H7 (cell line): ENCODE results near the gene NCOA6. TPM values are rescaled to one million over a fixed set of nuclear protein-coding genes. Genes with fewer than 3 reads are reported as not detected.
A peak's percentile ranks its signal among the peaks of the same experiment; 100 is the strongest.

Experiments used
- DNase-seq: peaks from one replicate; pipeline ENCODE4 v3.0.0; 2012
- H3K27me3 ChIP-seq: 2 replicates; pipeline ENCODE4 v1.6.0; 2011; ENCODE audit warnings: mild to moderate bottlenecking, low read length; ENCODE audit not compliant: control insufficient read depth, insufficient read depth
- H3K36me3 ChIP-seq: replicated peaks from 2 replicates; pipeline ENCODE4 v1.5.1; 2011; ENCODE audit warnings: low read length; ENCODE audit not compliant: control insufficient read depth, insufficient read depth
- H3K4me3 ChIP-seq: 2 replicates; pipeline ENCODE4 v1.5.1; 2011; ENCODE audit warnings: low read depth, mild to moderate bottlenecking, control low read depth, low read length, moderate library complexity; ENCODE audit not compliant: insufficient read depth
- total RNA-seq: library from RNA; depleted of rRNA; stranded (reverse); fragments of >200 nt; shearing (Covaris generic); gene quantifications from 2 replicates; pipeline ENCODE4 v1.2.3, GENCODE V29; 2014

Gene NCOA6
- total RNA-seq, 1 experiment from 2014 or later, result 3.7 TPM

GRCh38 chr20:34703424-34704176 is 121.9 kb downstream of the NCOA6 start:
- Histone ChIP-seq H3K4me3 (peak overlapping the region; percentile 90), H3K27me3 (peaks cover 12% of the 10 kb centered on the region), H3K36me3 (no peaks in the 10 kb centered on the region)
- no peak for DNase-seq

GRCh38 chr20:34703061-34703423 is 122.4 kb downstream of the NCOA6 start:
- H3K36me3 ChIP-seq, result no peaks in the 10 kb centered on the region
- peaks cover 12% of the 10 kb centered on the region for H3K27me3 ChIP-seq
- no peak overlapping the region for H3K4me3 ChIP-seq
- no peak for DNase-seq

- H3K36me3 ChIP-seq, result no peaks in the 10 kb centered on the region
- no peak for DNase-seq
- peaks cover 12% of the 10 kb centered on the region for H3K27me3 ChIP-seq
- H3K4me3 ChIP-seq, result no peak overlapping the region
These were observed 123.9 kb downstream of the NCOA6 start for GRCh38 chr20:34701405-34702085.

GRCh38 chr20:34693414-34693813 is 132.0 kb downstream of the NCOA6 start:
- H3K36me3 ChIP-seq, result no peaks in the 10 kb centered on the region
- no peaks in the 10 kb centered on the region for H3K27me3 ChIP-seq
- H3K4me3 ChIP-seq, result no peak overlapping the region

GRCh38 chr20:34691838-34692237 is 133.6 kb downstream of the NCOA6 start:
- no peaks in the 10 kb centered on the region for H3K36me3 ChIP-seq
- H3K4me3 ChIP-seq, result no peak overlapping the region
- no peaks in the 10 kb centered on the region for H3K27me3 ChIP-seq
- DNase-seq, result no peak

More at GRCh38 chr20:34693414-34693813, 132.0 kb downstream of the NCOA6 start:
- DNase-seq, result no peak

GRCh38 chr20:34689486-34689885 is 136.0 kb downstream of the NCOA6 start:
- Histone ChIP-seq H3K27me3 (no peaks in the 10 kb centered on the region), H3K4me3 (no peak overlapping the region)
- DNase-seq, result no peak

GRCh38 chr20:34683667-34684066 is 141.8 kb downstream of the NCOA6 start:
- H3K36me3 ChIP-seq, result no peaks in the 10 kb centered on the region
- no peak for DNase-seq
- no peak overlapping the region for H3K4me3 ChIP-seq
- H3K27me3 ChIP-seq, result no peaks in the 10 kb centered on the region

More at GRCh38 chr20:34689486-34689885, 136.0 kb downstream of the NCOA6 start:
- H3K36me3 ChIP-seq, result no peaks in the 10 kb centered on the region

GRCh38 chr20:34680586-34681175 is 144.8 kb downstream of the NCOA6 start:
- H3K36me3 ChIP-seq, result no peaks in the 10 kb centered on the region
- no peaks in the 10 kb centered on the region for H3K27me3 ChIP-seq
- no peak overlapping the region for H3K4me3 ChIP-seq
- DNase-seq, result no peak

GRCh38 chr20:34676642-34677373 is 148.6 kb downstream of the NCOA6 start, which contains the start of gene PIGU:
Gene PIGU, minus strand, starts transcription at chr20:34677092. Its CDS starts 7 bp downstream, at chr20:34677085.
- Histone ChIP-seq H3K27me3 (no peaks in the 10 kb centered on the region), H3K4me3 (peak within 1 kb of the TSS; percentile 84), H3K36me3 (no peaks in the 10 kb centered on the region)
- DNase-seq, result peak; percentile 93

GRCh38 chr20:34675993-34676641 is 149.3 kb downstream of the NCOA6 start:
- H3K27me3 ChIP-seq, result no peaks in the 10 kb centered on the region
- peak overlapping the region; percentile 84 for H3K4me3 ChIP-seq
- DNase-seq, result no peak
- no peaks in the 10 kb centered on the region for H3K36me3 ChIP-seq

- H3K36me3 ChIP-seq, result no peaks in the 10 kb centered on the region
- H3K4me3 ChIP-seq, result no peak overlapping the region
- DNase-seq, result no peak
- no peaks in the 10 kb centered on the region for H3K27me3 ChIP-seq
These were observed 149.9 kb downstream of the NCOA6 start for GRCh38 chr20:34675561-34675960.

GRCh38 chr20:34673412-34673811 is 152.0 kb downstream of the NCOA6 start:
- no peaks in the 10 kb centered on the region for H3K27me3 ChIP-seq
- no peak overlapping the region for H3K4me3 ChIP-seq
- no peak for DNase-seq
- H3K36me3 ChIP-seq, result no peaks in the 10 kb centered on the region

GRCh38 chr20:34669094-34669493 is 156.4 kb downstream of the NCOA6 start:
- Histone ChIP-seq H3K36me3 (no peaks in the 10 kb centered on the region), H3K4me3 (no peak overlapping the region), H3K27me3 (no peaks in the 10 kb centered on the region)
- no peak for DNase-seq
